GM12892 (cell line): ENCODE data around the gene GLRX.

Experiments used
- POLR2A ChIP-seq: IDR thresholded peaks from 2 replicates; pipeline ENCODE4 v1.6.1; 2011; ENCODE audit warnings: low read depth, low read length, control low read depth
- POLR2AphosphoS5 ChIP-seq: IDR thresholded peaks from 2 replicates; pipeline ENCODE4 v1.6.1; 2011; ENCODE audit warnings: low read depth, low read length, control low read depth
- TAF1 ChIP-seq: IDR thresholded peaks from 2 replicates; pipeline ENCODE4 v1.6.1; 2011; ENCODE audit warnings: low read depth, mild to moderate bottlenecking, control low read depth, low read length, borderline replicate concordance

GRCh38 chr5:95848701-95849100 lies 26.2 kb upstream of the GLRX start:
- TF ChIP-seq POLR2A (no peak), POLR2AphosphoS5 (no peak), TAF1 (no peak)
